A549 (cell line): ENCODE measurements around the gene PARD6A. TPM values are rescaled to one million over a fixed set of nuclear protein-coding genes. Genes with fewer than 3 reads are reported as not detected.

Experiments used
- ATAC-seq, 2 experiments: fragments of 200-7000 bp in 1 of 2; fragments of >200 bp in 1 of 2; cut with Nextera tagmentation in 1 of 2; cut with Tn5 transposase in 1 of 2; 3 replicates each; pipeline versions ENCODE4 v1.8.0 to v1.9.1; 2018 to 2020; ENCODE audit warnings: mild to moderate bottlenecking in 1 of 2, moderate library complexity in 1 of 2
- CTCF ChIA-PET: fragments of 300-600 bp; sonication (Branson Sonifier 250); formaldehyde crosslinking; extraction: SDS; loops from one replicate; lab custom pipeline; 2021; ENCODE audit warnings: antibody characterized with exemption, inconsistent platforms; lab: Yijun Ruan, JAX
- POLR2A ChIA-PET: fragments of 350-600 bp; formaldehyde crosslinking; extraction: SDS; loops from one replicate; lab custom pipeline; 2021; ENCODE audit warnings: antibody characterized with exemption, inconsistent platforms; lab: Yijun Ruan, JAX
- DNase-seq, 2 experiments: peaks; one replicate each; pipeline versions ENCODE4 v3.0.0 to v3.0.0-alpha.2; 2011 to 2016; ENCODE audit warnings: low read depth in 1 of 2, low spot score in 1 of 2
- FAIRE-seq: peaks from 2 replicates; lab custom pipeline; 2011; peaks lifted over from hg19 to GRCh38; lab: Jason Lieb, UNC
- H3K27ac ChIP-seq, 2 experiments: fragments of >200 bp; sonication (Bioruptor Twin); formaldehyde crosslinking; 3 replicates each; pipeline ENCODE4 v1.5.1; 2016 to 2017
- H3K4me1 ChIP-seq: fragments of >200 bp; sonication (Bioruptor Twin); formaldehyde crosslinking; 3 replicates; pipeline ENCODE4 v1.6.1; 2016
- H3K4me2 ChIP-seq: fragments of >200 bp; sonication (Bioruptor Twin); formaldehyde crosslinking; 3 replicates; pipeline ENCODE4 v1.6.1; 2016
- H3K4me3 ChIP-seq: fragments of >200 bp; sonication (Bioruptor Twin); formaldehyde crosslinking; 3 replicates; pipeline ENCODE4 v1.5.1; 2016
- H3K9me3 ChIP-seq: fragments of >200 bp; sonication (Bioruptor Twin); formaldehyde crosslinking; 3 replicates; pipeline ENCODE4 v1.6.1; 2016
- BHLHE40 ChIP-seq: IDR thresholded peaks from 2 replicates; pipeline ENCODE4 v1.6.1; 2012; ENCODE audit warnings: low read depth, low read length, inconsistent platforms
- CBX8 ChIP-seq: fragments of 200-600 bp; sonication (generic); IDR thresholded peaks from 2 replicates; pipeline ENCODE4 v1.6.1; 2016
- CEBPB ChIP-seq, 2 experiments: fragments of >200 bp in 1 of 2; sonication (Bioruptor Twin) in 1 of 2; formaldehyde crosslinking in 1 of 2; IDR thresholded peaks; 2 replicates each; pipeline ENCODE4 v1.6.1; 2012 to 2016
- CHD2 ChIP-seq: fragments of 150-350 bp; IDR thresholded peaks from 2 replicates; pipeline ENCODE4 v1.6.1; 2014; ENCODE audit warnings: low read length; ENCODE audit not compliant: partially characterized antibody
- EHF ChIP-seq: fragments of 250-450 bp; sonication (Bioruptor Pico); IDR thresholded peaks from 2 replicates; pipeline ENCODE4 v1.5.0; 2020; ENCODE audit warnings: mild to moderate bottlenecking
- EHMT2 ChIP-seq: fragments of 200-600 bp; sonication (generic); IDR thresholded peaks from 2 replicates; pipeline ENCODE4 v1.6.1; 2016; ENCODE audit warnings: antibody characterized with exemption, low read depth, mild to moderate bottlenecking, moderate library complexity
- FOSL2 ChIP-seq, 2 experiments: fragments of 450-650 bp in 1 of 2; fragments of >200 bp in 1 of 2; sonication (Bioruptor Twin) in 1 of 2; formaldehyde crosslinking; IDR thresholded peaks; 2 replicates each; pipeline versions ENCODE4 v1.5.0 to v1.6.1; 2016 to 2020; ENCODE audit warnings: mild to moderate bottlenecking in 1 of 2, moderate library complexity in 1 of 2
- GATA3 ChIP-seq: IDR thresholded peaks from 2 replicates; pipeline ENCODE4 v1.6.1; 2012; ENCODE audit warnings: borderline replicate concordance
- HDAC2 ChIP-seq: fragments of 200-600 bp; sonication (generic); IDR thresholded peaks from 2 replicates; pipeline ENCODE4 v1.6.1; 2016
- HEYL ChIP-seq: fragments of 250-450 bp; sonication (Bioruptor Pico); IDR thresholded peaks from 2 replicates; pipeline ENCODE4 v1.8.0; 2021; ENCODE audit warnings: mild to moderate bottlenecking, moderate library complexity
- HOXA7 ChIP-seq: fragments of 250-450 bp; sonication (Bioruptor Pico); IDR thresholded peaks from 2 replicates; pipeline ENCODE4 v1.5.0; 2020; ENCODE audit warnings: mild to moderate bottlenecking, moderate library complexity
- JUN ChIP-seq, 2 experiments: fragments of >200 bp; sonication (Bioruptor Twin); formaldehyde crosslinking; IDR thresholded peaks; 2 replicates in 1 of 2; 3 replicates in 1 of 2; pipeline ENCODE4 v1.6.1; 2016 to 2017
- JUNB ChIP-seq: fragments of >200 bp; sonication (Bioruptor Twin); formaldehyde crosslinking; IDR thresholded peaks from 2 replicates; pipeline ENCODE4 v1.6.1; 2016
- KDM5A ChIP-seq: fragments of 200-600 bp; sonication (generic); IDR thresholded peaks from 2 replicates; pipeline ENCODE4 v1.6.1; 2016; ENCODE audit warnings: antibody characterized with exemption, mild to moderate bottlenecking
- MAZ ChIP-seq: fragments of 150-350 bp; IDR thresholded peaks from 2 replicates; pipeline ENCODE4 v1.6.1; 2014; ENCODE audit warnings: antibody characterized with exemption, low read depth, low read length, borderline replicate concordance
- PHF8 ChIP-seq: fragments of 200-600 bp; sonication (generic); IDR thresholded peaks from 2 replicates; pipeline ENCODE4 v1.6.1; 2016; ENCODE audit warnings: low read depth, mild to moderate bottlenecking, antibody characterized with exemption, moderate library complexity, borderline replicate concordance
- RAD21 ChIP-seq, 2 experiments: fragments of >200 bp in 1 of 2; sonication (Bioruptor Twin) in 1 of 2; formaldehyde crosslinking in 1 of 2; IDR thresholded peaks in 1 of 2; conservative IDR thresholded peaks in 1 of 2; 2 replicates in 1 of 2; 3 replicates in 1 of 2; pipeline ENCODE4 v1.6.1; 2012 to 2018; ENCODE audit warnings: inconsistent platforms in 1 of 2
- RARB ChIP-seq: fragments of 250-450 bp; sonication (Bioruptor Pico); IDR thresholded peaks from 2 replicates; pipeline ENCODE4 v1.8.0; 2021; ENCODE audit warnings: mild to moderate bottlenecking, moderate library complexity
- RCOR1 ChIP-seq: fragments of 150-350 bp; IDR thresholded peaks from 2 replicates; pipeline ENCODE4 v1.6.1; 2014; ENCODE audit warnings: antibody characterized with exemption, low read length, low read depth
- REST ChIP-seq: fragments of 200-600 bp; sonication (generic); IDR thresholded peaks from 2 replicates; pipeline ENCODE4 v1.6.1; 2016; ENCODE audit warnings: antibody characterized with exemption, mild to moderate bottlenecking, moderate library complexity
- WGBS: methylation state at CpG from one replicate; pipeline ENCODE4 v1.1.6; 2017; ENCODE audit errors: missing lambda C conversion rate; 5-methylcytosine and 5-hydroxymethylcytosine counted together
- polyA plus RNA-seq, 4 experiments: library from polyadenylated mRNA; depleted of rRNA in 3 of 4; stranded (reverse); fragments of >200 nt; fragmentation: RNase III in 1 of 4; extraction: RNeasy Plus Mini Kit Qiagen cat#74134 plus additional on column Dnase treatment in 1 of 4; gene quantifications; 2 replicates in 3 of 4; 3 replicates in 1 of 4; pipeline ENCODE4 v1.2.3, GENCODE V29; 2011 to 2017
- TF ChIP-seq, protein P1 (sequence below): fragments of 250-450 bp; sonication (Bioruptor Pico); IDR thresholded peaks from 2 replicates; pipeline ENCODE4 v1.5.0; 2021; ENCODE audit warnings: mild to moderate bottlenecking, moderate library complexity, borderline replicate concordance
- TF ChIP-seq, protein P2 (sequence below): IDR thresholded peaks from 2 replicates; pipeline ENCODE4 v1.6.1; 2012; ENCODE audit warnings: low read depth, borderline replicate concordance

PARD6A gene
- polyA plus RNA-seq, 2 of the 4 experiments (the other 2 are of a cell fraction) = 1.4 to 1.7 TPM

DNA sequence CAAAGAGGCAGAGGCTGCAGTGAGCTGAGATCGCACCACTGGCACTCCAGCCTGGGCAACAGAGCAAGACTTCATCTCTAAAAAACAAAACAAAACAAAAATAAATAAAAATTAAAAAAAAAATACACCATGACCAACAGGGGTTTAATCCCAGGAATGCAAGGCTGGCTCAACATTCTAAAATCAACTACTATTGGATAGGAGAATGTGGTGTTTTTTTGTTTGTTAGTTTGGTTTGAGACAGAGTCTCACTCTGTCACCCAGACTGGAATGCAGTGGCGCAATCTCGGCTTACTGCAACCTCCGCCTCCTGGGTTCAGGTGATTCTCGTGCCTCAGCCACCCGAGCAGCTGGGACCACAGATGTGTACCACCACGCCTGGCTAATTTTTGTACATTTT, 38.5 kb downstream of the PARD6A start (continued):
- TF ChIP-seq RAD21 (conservative IDR thresholded peaks at IDR 0.05 in 1 of 2, IDR thresholded peaks at IDR 0.05 in 1 of 2) (no peak), EHMT2 (no peak), EHF (CRISPR knock-in tag) (no peak)

DNA sequence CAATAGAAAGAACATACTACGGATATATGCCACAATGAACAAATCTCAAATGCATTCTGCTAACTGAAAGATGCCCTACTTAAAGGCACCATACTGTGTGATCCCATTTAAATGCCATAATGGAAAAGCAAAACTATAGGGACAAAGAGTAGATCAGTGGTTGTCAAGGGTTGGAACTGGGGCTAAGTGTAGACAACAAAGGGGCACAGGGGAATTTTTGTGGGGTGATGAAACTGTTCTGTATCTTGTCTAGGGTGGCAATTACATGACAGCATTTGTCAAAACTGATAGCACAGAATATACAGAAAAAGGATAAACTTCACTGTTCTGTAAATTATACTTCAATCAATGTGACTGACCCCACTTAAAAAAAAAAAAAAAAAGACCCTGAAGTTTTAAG, 40.7 kb downstream of the PARD6A start:
- no peak for FAIRE-seq
- WGBS = 86% methylated on average over 1 of the region's 1 CpG

GRCh38 chr16:67702130-67702529, 41.4 kb downstream of the PARD6A start:
- no peak overlapping the region for H3K4me3 ChIP-seq
- no peak for ATAC-seq
- ChIA-PET CTCF (interaction anchor here (0.6 kb wide), 1 partner anchor 348 kb away, joined by 3 read pairs; no protein-coding TSS in a partner anchor), POLR2A (no interaction called here)
- H3K4me2 ChIP-seq = no peak overlapping the region
- TF ChIP-seq JUNB (no peak), JUN (IDR thresholded peaks at IDR 0.05) (no peak)
- no peaks in the 10 kb centered on the region for H3K4me1 ChIP-seq
- no peak for DNase-seq
- H3K9me3 ChIP-seq = peaks cover 10% of the 10 kb centered on the region
- H3K27ac ChIP-seq = no peak overlapping the region
- FAIRE-seq = no peak
- WGBS = 82% methylated on average over 4 of the region's 4 CpGs

More for the DNA sequence above, 40.7 kb downstream of the PARD6A start:
- ATAC-seq (no peak), DNase-seq (no peak)
- Histone ChIP-seq H3K9me3 (peaks cover 10% of the 10 kb centered on the region), H3K4me2 (no peak overlapping the region), H3K27ac (no peak overlapping the region), H3K4me1 (no peaks in the 10 kb centered on the region), H3K4me3 (no peak overlapping the region)
- ChIA-PET POLR2A (interaction anchor here (0.7 kb wide), 1 partner anchor 165 kb away, joined by 8 read pairs; no protein-coding TSS in a partner anchor), CTCF (interaction anchor here (1.1 kb wide), 1 partner anchor 308 kb away, joined by 4 read pairs; no protein-coding TSS in a partner anchor)
- TF ChIP-seq KDM5A = no peak
- TF ChIP-seq BHLHE40 = no peak
- TF ChIP-seq, protein P1, sequence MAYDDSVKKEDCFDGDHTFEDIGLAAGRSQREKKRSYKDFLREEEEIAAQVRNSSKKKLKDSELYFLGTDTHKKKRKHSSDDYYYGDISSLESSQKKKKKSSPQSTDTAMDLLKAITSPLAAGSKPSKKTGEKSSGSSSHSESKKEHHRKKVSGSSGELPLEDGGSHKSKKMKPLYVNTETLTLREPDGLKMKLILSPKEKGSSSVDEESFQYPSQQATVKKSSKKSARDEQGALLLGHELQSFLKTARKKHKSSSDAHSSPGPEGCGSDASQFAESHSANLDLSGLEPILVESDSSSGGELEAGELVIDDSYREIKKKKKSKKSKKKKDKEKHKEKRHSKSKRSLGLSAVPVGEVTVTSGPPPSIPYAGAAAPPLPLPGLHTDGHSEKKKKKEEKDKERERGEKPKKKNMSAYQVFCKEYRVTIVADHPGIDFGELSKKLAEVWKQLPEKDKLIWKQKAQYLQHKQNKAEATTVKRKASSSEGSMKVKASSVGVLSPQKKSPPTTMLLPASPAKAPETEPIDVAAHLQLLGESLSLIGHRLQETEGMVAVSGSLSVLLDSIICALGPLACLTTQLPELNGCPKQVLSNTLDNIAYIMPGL (CRISPR knock-in tag) = no peak
- TF ChIP-seq FOSL2 (IDR thresholded peaks at IDR 0.05) = no peak
- no peak for TF ChIP-seq FOSL2 (CRISPR knock-in tag; IDR thresholded peaks at IDR 0.05)
- TF ChIP-seq MAZ = no peak
- no peak for TF ChIP-seq GATA3
- no peak for TF ChIP-seq EHMT2
- TF ChIP-seq CEBPB (IDR thresholded peaks at IDR 0.05) = no peak
- no peak for TF ChIP-seq REST
- no peak for TF ChIP-seq PHF8
- TF ChIP-seq CHD2 = no peak
- TF ChIP-seq RARB (CRISPR knock-in tag) = no peak
- no peak for TF ChIP-seq RAD21 (conservative IDR thresholded peaks at IDR 0.05 in 1 of 2, IDR thresholded peaks at IDR 0.05 in 1 of 2)
- no peak for TF ChIP-seq CBX8
- no peak for TF ChIP-seq HOXA7 (CRISPR knock-in tag)
- no peak for TF ChIP-seq RCOR1
- TF ChIP-seq HDAC2 = no peak
- TF ChIP-seq HEYL (CRISPR knock-in tag) = no peak
- TF ChIP-seq, protein P2, sequence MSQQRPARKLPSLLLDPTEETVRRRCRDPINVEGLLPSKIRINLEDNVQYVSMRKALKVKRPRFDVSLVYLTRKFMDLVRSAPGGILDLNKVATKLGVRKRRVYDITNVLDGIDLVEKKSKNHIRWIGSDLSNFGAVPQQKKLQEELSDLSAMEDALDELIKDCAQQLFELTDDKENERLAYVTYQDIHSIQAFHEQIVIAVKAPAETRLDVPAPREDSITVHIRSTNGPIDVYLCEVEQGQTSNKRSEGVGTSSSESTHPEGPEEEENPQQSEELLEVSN = no peak
